Mesendoderm (in vitro differentiated cells): ENCODE measurements around the gene PTPRD.

Experiments
- DNase-seq: peaks from one replicate; pipeline ENCODE4 v3.0.0; 2013
- H2AK5ac ChIP-seq: 2 replicates; pipeline ENCODE4 v1.6.1; 2013; ENCODE audit warnings: low read length, inconsistent platforms
- H2BK120ac ChIP-seq: 2 replicates; pipeline ENCODE4 v1.6.1; 2013; ENCODE audit warnings: low read depth, mild to moderate bottlenecking, low read length, moderate library complexity, mixed read lengths
- H2BK15ac ChIP-seq: replicated peaks from 2 replicates; pipeline ENCODE4 v1.6.1; 2013; ENCODE audit warnings: low read depth, mild to moderate bottlenecking, moderate library complexity
- H2BK5ac ChIP-seq: 2 replicates; pipeline ENCODE4 v1.6.1; 2013; ENCODE audit warnings: low read length, inconsistent platforms
- H3K18ac ChIP-seq: 2 replicates; pipeline ENCODE4 v1.6.1; 2013; ENCODE audit warnings: mild to moderate bottlenecking, low read length, mixed read lengths
- H3K23ac ChIP-seq: one replicate; pipeline ENCODE4 v1.6.1; 2013; ENCODE audit warnings: low read length
- H3K27ac ChIP-seq: 2 replicates; pipeline ENCODE4 v1.5.1; 2013; ENCODE audit warnings: low read depth, mild to moderate bottlenecking, inconsistent platforms, low read length, moderate library complexity
- H3K27me3 ChIP-seq: 2 replicates; pipeline ENCODE4 v1.6.1; 2013; ENCODE audit warnings: low read length, control low read depth, mild to moderate bottlenecking, inconsistent platforms; ENCODE audit not compliant: insufficient read depth, poor library complexity
- H3K36me3 ChIP-seq: 2 replicates; pipeline ENCODE4 v1.6.1; 2013; ENCODE audit warnings: low read length, inconsistent platforms; ENCODE audit not compliant: control insufficient read depth, insufficient read depth
- H3K4ac ChIP-seq: one replicate; pipeline ENCODE4 v1.6.1; 2013; ENCODE audit warnings: low read depth, mild to moderate bottlenecking, low read length, moderate library complexity
- H3K4me1 ChIP-seq: 2 replicates; pipeline ENCODE4 v1.6.1; 2013; ENCODE audit warnings: low read depth, low read length, inconsistent platforms; ENCODE audit not compliant: control insufficient read depth
- H3K4me2 ChIP-seq: 2 replicates; pipeline ENCODE4 v1.6.1; 2013; ENCODE audit warnings: low read length
- H3K4me3 ChIP-seq: 2 replicates; pipeline ENCODE4 v1.5.1; 2013; ENCODE audit warnings: mild to moderate bottlenecking, low read length
- H3K56ac ChIP-seq: one replicate; pipeline ENCODE4 v1.6.1; 2013; ENCODE audit warnings: low read length
- H3K79me1 ChIP-seq: 2 replicates; pipeline ENCODE4 v1.6.1; 2013; ENCODE audit warnings: low read length, inconsistent platforms
- H3K79me2 ChIP-seq: 2 replicates; pipeline ENCODE4 v1.6.1; 2013; ENCODE audit warnings: mild to moderate bottlenecking, low read length; ENCODE audit not compliant: control insufficient read depth, insufficient read depth
- H3K9ac ChIP-seq: 2 replicates; pipeline ENCODE4 v1.6.1; 2013; ENCODE audit warnings: low read length, inconsistent platforms
- H4K5ac ChIP-seq: one replicate; pipeline ENCODE4 v1.6.1; 2013; ENCODE audit warnings: low read length
- H4K8ac ChIP-seq: one replicate; pipeline ENCODE4 v1.6.1; 2013; ENCODE audit warnings: low read depth, mild to moderate bottlenecking, control low read depth, low read length, moderate library complexity
- WGBS: extraction: QIAGEN DNeasy Blood & Tissue Kit; methylation state at CpG from one replicate; pipeline ENCODE4 v1.1.7; 2013; ENCODE audit warnings: low lambda C conversion rate, missing lambda C conversion rate; ENCODE audit not compliant: insufficient coverage; ENCODE audit errors: extremely low coverage; 5-methylcytosine and 5-hydroxymethylcytosine counted together

The PTPRD gene

GRCh38 chr9:8431505-8431904 lies 2181.3 kb downstream of the PTPRD start:
- Histone ChIP-seq H3K79me2 (no peaks in the 10 kb centered on the region), H3K23ac (no peak overlapping the region), H3K4me3 (no peak overlapping the region), H3K27ac (no peak overlapping the region), H2AK5ac (no peak overlapping the region), H2BK5ac (no peak overlapping the region), H3K36me3 (no peaks in the 10 kb centered on the region), H4K5ac (no peak overlapping the region), H3K27me3 (no peaks in the 10 kb centered on the region), H3K18ac (no peak overlapping the region), H3K56ac (no peak overlapping the region), H3K79me1 (no peaks in the 10 kb centered on the region), H3K4me2 (no peak overlapping the region), H2BK15ac (no peak overlapping the region), H3K4ac (no peak overlapping the region), H3K9ac (no peak overlapping the region), H4K8ac (no peak overlapping the region), H2BK120ac (no peak overlapping the region), H3K4me1 (no peaks in the 10 kb centered on the region)
- no peak for DNase-seq
- WGBS: no CpG with 5 or more reads among the region's 1 CpG

- WGBS: no CpG with 5 or more reads among the region's 5 CpGs
- Histone ChIP-seq H3K79me2 (no peaks in the 10 kb centered on the region), H3K79me1 (no peaks in the 10 kb centered on the region)
Measured at GRCh38 chr9:8430945-8431344, 2181.9 kb downstream of the PTPRD start.

GRCh38 chr9:8429768-8430167 lies 2183.0 kb downstream of the PTPRD start:
- no peak overlapping the region for H3K18ac ChIP-seq
- no peaks in the 10 kb centered on the region for H3K27me3 ChIP-seq
- H3K27ac ChIP-seq: no peak overlapping the region
- no peaks in the 10 kb centered on the region for H3K79me2 ChIP-seq
- no peak overlapping the region for H3K4me2 ChIP-seq
- WGBS: no CpG with 5 or more reads among the region's 1 CpG
- no peaks in the 10 kb centered on the region for H3K4me1 ChIP-seq
- no peak overlapping the region for H2BK5ac ChIP-seq
- no peak overlapping the region for H3K23ac ChIP-seq
- no peaks in the 10 kb centered on the region for H3K36me3 ChIP-seq
- no peak overlapping the region for H3K56ac ChIP-seq
- H2BK120ac ChIP-seq: no peak overlapping the region
- H3K4me3 ChIP-seq: no peak overlapping the region
- H3K4ac ChIP-seq: no peak overlapping the region
- no peaks in the 10 kb centered on the region for H3K79me1 ChIP-seq
- no peak overlapping the region for H2AK5ac ChIP-seq
- no peak for DNase-seq
- H4K8ac ChIP-seq: no peak overlapping the region
- no peak overlapping the region for H4K5ac ChIP-seq
- H3K9ac ChIP-seq: no peak overlapping the region
- no peak overlapping the region for H2BK15ac ChIP-seq

More at GRCh38 chr9:8430945-8431344, 2181.9 kb downstream of the PTPRD start:
- Histone ChIP-seq H2BK5ac (no peak overlapping the region), H2BK15ac (no peak overlapping the region), H3K4me1 (no peaks in the 10 kb centered on the region), H4K8ac (no peak overlapping the region), H3K18ac (no peak overlapping the region), H3K4ac (no peak overlapping the region), H3K9ac (no peak overlapping the region), H3K56ac (no peak overlapping the region), H3K27ac (no peak overlapping the region), H3K23ac (no peak overlapping the region), H3K27me3 (no peaks in the 10 kb centered on the region), H4K5ac (no peak overlapping the region), H3K4me3 (no peak overlapping the region), H3K4me2 (no peak overlapping the region), H2BK120ac (no peak overlapping the region), H3K36me3 (no peaks in the 10 kb centered on the region), H2AK5ac (no peak overlapping the region)
- DNase-seq: no peak

- Histone ChIP-seq H3K27me3 (no peaks in the 10 kb centered on the region), H3K18ac (no peak overlapping the region), H3K56ac (no peak overlapping the region), H3K79me2 (no peaks in the 10 kb centered on the region), H4K8ac (no peak overlapping the region), H2AK5ac (no peak overlapping the region), H3K23ac (no peak overlapping the region), H3K4ac (no peak overlapping the region), H3K9ac (no peak overlapping the region), H3K4me3 (no peak overlapping the region), H3K79me1 (no peaks in the 10 kb centered on the region), H3K4me1 (no peaks in the 10 kb centered on the region), H2BK5ac (no peak overlapping the region), H3K27ac (no peak overlapping the region), H4K5ac (no peak overlapping the region), H2BK15ac (no peak overlapping the region), H2BK120ac (no peak overlapping the region), H3K36me3 (no peaks in the 10 kb centered on the region), H3K4me2 (no peak overlapping the region)
- no CpG with 5 or more reads among the region's 1 CpG for WGBS
- DNase-seq: no peak
Measured at GRCh38 chr9:8429157-8429556, 2183.6 kb downstream of the PTPRD start.

GRCh38 chr9:8428389-8428788 lies 2184.4 kb downstream of the PTPRD start:
- H3K4ac ChIP-seq: no peak overlapping the region
- DNase-seq: no peak
- no peak overlapping the region for H2AK5ac ChIP-seq
- H3K56ac ChIP-seq: no peak overlapping the region
- H3K36me3 ChIP-seq: no peaks in the 10 kb centered on the region
- 100% methylated on average over 1 of the region's 3 CpGs for WGBS
- no peak overlapping the region for H3K23ac ChIP-seq
- no peak overlapping the region for H3K27ac ChIP-seq
- H3K79me1 ChIP-seq: no peaks in the 10 kb centered on the region
- no peak overlapping the region for H3K9ac ChIP-seq
- H2BK120ac ChIP-seq: no peak overlapping the region
- H3K18ac ChIP-seq: no peak overlapping the region
- no peaks in the 10 kb centered on the region for H3K79me2 ChIP-seq
- H4K5ac ChIP-seq: no peak overlapping the region
- no peaks in the 10 kb centered on the region for H3K27me3 ChIP-seq
- H3K4me3 ChIP-seq: no peak overlapping the region
- no peak overlapping the region for H3K4me2 ChIP-seq
- no peak overlapping the region for H2BK15ac ChIP-seq
- no peak overlapping the region for H2BK5ac ChIP-seq
- no peak overlapping the region for H4K8ac ChIP-seq
- H3K4me1 ChIP-seq: no peaks in the 10 kb centered on the region

- Histone ChIP-seq H3K4ac (no peak overlapping the region), H2AK5ac (no peak overlapping the region), H3K79me2 (no peaks in the 10 kb centered on the region), H3K27ac (no peak overlapping the region), H4K5ac (no peak overlapping the region), H3K79me1 (no peaks in the 10 kb centered on the region), H3K4me2 (no peak overlapping the region), H2BK5ac (no peak overlapping the region), H3K9ac (no peak overlapping the region), H3K23ac (no peak overlapping the region), H3K4me3 (no peak overlapping the region), H2BK120ac (no peak overlapping the region), H3K56ac (no peak overlapping the region), H4K8ac (no peak overlapping the region), H3K18ac (no peak overlapping the region), H3K36me3 (no peaks in the 10 kb centered on the region), H3K27me3 (no peaks in the 10 kb centered on the region), H2BK15ac (no peak overlapping the region), H3K4me1 (no peaks in the 10 kb centered on the region)
- DNase-seq: no peak
- no CpG with 5 or more reads among the region's 3 CpGs for WGBS
Measured at GRCh38 chr9:8424786-8425410, 2187.9 kb downstream of the PTPRD start.
